HG03354 (cell line): ENCODE data around the gene AKR1A1.
"Not testable (repeated sequence)": the region's sequence is repeated elsewhere in the genome, so short reads cannot be mapped to it uniquely, and the experiment has no call there.

ENCODE experiments used
- ATAC-seq: cut with Tn5 transposase; IDR thresholded peaks from one replicate; pipeline ENCODE4 v1.9.1; 2021; ENCODE audit warnings: mild to moderate bottlenecking; ENCODE audit not compliant: unreplicated experiment, poor library complexity, severe bottlenecking

Gene AKR1A1

DNA sequence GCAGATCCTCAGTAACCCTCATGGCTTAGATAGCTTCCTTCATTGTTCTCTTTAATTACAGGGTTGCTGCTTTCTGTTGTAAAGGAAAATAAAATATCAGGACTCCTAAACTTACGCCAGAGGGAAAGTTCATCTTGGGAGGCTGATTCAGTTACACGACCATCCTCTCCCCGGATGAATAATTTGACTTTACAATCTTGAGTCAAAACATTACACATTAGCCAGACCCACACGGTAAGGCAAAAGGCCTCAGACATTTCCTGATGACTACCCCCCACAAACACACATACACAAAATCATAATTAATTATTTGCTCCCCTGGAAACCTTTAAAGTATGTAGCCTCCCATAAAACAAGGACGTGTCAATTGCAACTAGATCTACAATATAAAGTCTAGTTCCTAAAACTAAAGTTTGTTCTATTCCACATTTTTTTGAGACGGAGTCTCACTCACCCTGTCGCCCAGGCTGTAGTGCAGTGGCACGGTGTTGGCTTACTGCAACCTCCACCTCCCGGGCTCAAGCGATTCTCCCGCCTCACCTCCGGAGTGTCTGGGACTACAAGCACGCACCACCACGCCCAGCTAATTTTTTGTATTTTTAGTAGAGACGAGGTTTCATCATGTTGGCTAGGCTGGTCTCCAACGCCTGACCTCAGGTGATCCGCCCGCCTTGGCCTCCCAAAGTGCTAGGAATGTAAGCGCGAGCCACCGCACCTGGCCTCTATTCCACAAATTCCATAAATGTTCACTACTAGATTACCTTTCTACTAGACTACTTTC lies 28.1 kb upstream of the AKR1A1 start:
- ATAC-seq = peak; percentile 10

DNA sequence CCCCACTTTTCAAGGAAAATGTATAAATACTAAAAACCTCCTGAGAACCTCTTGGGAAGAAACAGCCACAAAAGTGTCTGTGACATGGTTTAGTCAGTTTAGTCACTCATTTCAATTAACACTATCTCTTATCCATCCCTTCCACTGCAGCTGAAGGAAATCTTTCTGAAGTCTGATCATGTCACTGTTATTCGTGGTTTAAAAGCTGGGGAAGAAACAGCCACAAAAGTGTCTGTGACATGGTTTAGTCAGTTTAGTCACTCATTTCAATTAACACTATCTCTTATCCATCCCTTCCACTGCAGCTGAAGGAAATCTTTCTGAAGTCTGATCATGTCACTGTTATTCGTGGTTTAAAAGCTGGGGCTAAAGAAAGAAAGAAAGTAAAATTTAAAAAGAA lies 27.1 kb upstream of the AKR1A1 start:
- not testable (repeated sequence) for ATAC-seq

GRCh38 chr1:45523975-45524374 lies 26.7 kb upstream of the AKR1A1 start:
- ATAC-seq = not testable (repeated sequence)

DNA sequence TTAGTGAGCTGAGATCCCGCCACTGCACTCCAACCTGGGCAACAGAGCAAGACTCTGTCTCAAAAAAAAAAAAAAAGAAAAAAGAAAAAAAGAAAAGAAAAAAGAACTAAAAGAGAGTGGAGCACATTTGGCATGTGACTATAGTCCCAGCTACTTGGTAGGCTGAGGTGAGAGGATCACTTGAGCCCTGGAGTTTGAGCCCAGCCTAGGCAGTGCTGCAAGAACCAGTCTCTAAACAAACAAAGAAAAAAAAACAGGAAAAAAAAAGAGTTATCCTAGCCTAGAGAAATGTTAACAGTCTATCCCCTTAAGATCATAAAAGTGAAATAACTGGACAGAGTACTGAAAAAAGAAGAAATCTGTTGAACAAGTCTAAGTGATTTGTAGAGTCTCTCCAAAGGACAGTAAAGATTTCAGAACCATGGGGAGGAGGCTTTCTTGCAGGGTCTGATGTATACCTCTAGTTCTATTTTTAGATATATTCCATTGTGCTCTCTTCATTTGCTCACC lies 24.4 kb upstream of the AKR1A1 start:
- ATAC-seq = no peak

DNA sequence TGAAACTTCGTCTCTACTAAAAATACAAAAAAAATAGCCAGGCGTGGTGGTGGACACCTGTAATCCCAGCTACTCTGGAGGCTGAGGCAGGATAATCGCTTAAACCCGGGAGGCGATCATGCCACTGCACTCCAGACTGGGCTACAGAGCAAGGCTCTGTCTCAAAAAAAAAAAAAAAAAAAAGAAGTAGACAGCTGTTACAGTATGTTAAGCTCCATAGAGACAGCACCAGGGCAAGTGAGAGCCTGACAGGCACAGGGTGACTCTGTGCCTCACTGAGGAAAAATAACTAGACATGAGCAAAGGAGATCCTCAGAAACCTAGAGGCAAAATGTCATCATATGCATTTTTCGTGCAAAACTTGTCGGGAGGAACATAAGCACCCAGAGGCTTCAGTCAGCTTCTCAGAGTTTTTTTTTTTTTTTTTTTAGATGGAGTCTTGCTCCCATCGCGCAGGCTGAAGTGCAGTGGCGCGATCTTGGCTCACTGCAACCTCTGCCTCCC lies 19.9 kb upstream of the AKR1A1 start:
- no peak for ATAC-seq

GRCh38 chr1:45531873-45532272 lies 18.8 kb upstream of the AKR1A1 start:
- ATAC-seq = no peak

GRCh38 chr1:45535988-45536766 lies 14.4 kb upstream of the AKR1A1 start:
- ATAC-seq = no peak

DNA sequence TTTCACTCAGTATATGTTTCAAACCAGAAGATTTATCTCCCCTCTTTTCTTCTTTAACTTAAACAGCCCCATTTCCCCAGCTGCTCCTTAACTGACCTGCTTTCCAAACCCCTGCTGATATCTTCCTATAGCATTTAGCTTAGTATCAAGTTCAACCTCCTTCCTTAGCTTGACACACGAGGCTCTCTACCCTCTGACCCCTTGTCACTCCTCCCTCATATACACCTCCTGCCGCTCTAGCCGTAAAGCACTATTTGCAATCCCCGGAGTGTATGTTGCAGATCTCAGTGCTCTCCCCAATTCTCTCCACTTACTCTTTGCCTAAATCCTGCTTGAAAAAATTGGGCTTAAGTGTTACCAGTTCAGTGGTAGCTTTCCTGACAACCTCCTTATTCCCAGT lies 13.7 kb upstream of the AKR1A1 start:
- ATAC-seq = no peak

- no peak for ATAC-seq
These were observed 9.4 kb upstream of the AKR1A1 start for GRCh38 chr1:45541193-45541592.

DNA sequence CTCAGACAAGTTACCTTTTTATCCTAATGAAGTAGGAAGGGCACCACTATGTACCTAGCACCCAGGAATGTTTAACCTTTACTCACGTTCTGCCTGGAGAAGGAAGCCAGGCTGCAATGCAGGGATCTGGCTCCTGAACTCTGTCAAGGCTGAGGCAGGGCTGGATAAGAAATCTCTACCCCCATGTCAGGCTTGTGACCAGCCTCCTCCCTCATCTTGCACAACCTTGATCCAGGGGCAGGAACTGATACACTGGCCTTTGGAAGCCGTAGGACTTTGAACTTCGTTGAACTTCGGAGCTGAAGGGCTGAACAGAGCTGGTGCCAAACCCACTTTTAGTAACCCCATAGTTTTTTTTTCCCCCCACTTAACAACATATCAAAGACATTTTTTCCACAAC lies 8.0 kb upstream of the AKR1A1 start:
- no peak for ATAC-seq

DNA sequence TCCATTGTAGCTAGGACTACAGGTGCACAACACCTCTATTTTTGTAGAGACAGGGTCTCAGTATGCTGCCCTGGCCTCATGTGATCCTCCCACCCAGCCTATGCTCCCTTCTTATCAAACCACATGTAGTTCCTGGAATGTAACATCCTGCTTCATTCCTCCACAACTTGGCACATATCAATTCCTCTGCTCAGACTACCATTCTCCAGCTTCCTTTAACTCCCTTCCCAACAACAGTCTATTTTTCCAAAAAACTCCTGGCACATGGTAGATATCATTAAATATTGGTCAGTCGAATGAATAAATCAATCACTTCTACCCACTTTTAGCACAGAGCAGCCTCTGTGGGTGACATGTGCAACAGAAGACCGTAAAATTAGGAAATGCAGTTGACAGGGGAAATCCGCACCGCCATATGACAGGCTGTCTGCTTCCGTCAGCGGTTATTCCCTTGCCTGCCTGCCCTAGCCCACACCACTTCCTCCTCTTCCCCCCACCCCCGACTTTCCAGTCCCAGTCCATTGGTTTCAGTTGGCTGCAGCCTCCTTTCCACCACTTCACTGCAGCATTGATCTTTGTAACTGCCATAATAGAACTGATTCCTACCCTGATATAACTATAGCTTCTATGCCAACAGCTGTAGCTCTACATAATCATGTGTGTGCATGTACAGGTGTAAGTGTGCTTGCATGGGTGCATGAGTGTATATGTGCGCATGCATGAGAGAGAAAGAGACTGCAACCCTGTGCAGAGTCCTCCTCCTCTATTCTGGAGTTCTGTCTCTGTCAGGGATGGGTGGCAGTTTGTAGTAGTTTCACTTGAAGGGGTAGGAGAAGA lies 6.8 kb upstream of the AKR1A1 start:
- no peak for ATAC-seq

DNA sequence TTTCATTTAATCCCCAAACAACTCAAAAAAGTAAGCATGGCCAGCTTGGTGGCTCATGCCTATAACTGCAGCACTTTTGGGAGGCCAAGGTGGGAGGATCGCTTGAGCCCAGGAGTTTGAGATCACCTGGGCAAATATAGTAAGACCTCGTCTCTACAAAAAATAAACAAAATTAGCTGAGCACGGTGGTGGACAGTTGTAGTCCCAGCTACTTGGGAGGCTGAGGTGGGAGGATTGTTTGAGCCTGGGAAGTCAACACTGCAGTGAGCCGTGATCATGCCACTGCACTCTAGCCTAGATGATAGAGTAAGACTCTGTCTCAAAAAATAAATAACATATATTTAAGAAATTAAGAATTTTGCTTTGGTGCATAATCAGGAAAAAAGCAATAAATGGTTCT lies 6.1 kb upstream of the AKR1A1 start:
- no peak for ATAC-seq

DNA sequence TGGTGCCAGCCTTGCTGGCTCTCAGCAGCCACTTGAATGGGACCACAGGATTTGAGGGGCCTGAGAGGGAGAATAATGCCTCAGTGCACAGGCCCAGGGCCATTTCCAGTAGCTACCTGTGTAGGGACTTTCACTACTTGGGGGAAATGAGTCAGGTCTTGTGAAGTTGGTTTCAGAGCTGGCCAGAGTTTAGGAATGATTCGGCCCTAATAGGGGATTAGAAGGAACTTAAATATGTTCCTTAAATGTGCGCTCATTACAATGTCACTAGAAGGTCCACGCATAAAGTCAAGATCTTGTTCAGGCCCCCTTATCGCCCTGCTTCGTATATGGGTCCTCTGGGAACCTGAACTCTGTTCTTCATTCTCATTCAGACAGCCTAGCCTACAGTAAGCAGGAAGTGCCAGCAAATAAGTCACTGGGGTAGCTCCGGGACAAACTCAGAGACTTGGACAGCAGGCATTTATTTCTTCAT lies 5.6 kb upstream of the AKR1A1 start:
- ATAC-seq = peak; percentile 58

GRCh38 chr1:45545553-45546310 lies 4.9 kb upstream of the AKR1A1 start:
- ATAC-seq = no peak

GRCh38 chr1:45551684-45552083 lies 1.1 kb downstream of the AKR1A1 start:
- no peak for ATAC-seq

- no peak for ATAC-seq
These were observed 1.7 kb downstream of the AKR1A1 start for GRCh38 chr1:45552331-45552730.

GRCh38 chr1:45554198-45554597 lies 3.6 kb downstream of the AKR1A1 start:
- ATAC-seq = no peak

GRCh38 chr1:45557422-45557944 lies 6.9 kb downstream of the AKR1A1 start:
- no peak for ATAC-seq

GRCh38 chr1:45563843-45564242 lies 13.2 kb downstream of the AKR1A1 start:
- ATAC-seq = no peak
